Measurements from ENCODE around the gene PCDHGC3.

The PCDHGC3 gene

GRCh38 chr5:141434006-141434405 is 41.8 kb upstream of the PCDHGC3 start:
- Histone ChIP-seq H3K4me3 (replicated peaks; ENCODE audit: low read depth, low read length) (no peak overlapping the region), H3K36me3 (ENCODE audit: control insufficient read depth, insufficient read depth, low read length) (no peaks in the 10 kb centered on the region), H3K27me3 (replicated peaks; ENCODE audit: control insufficient read depth, insufficient read depth, low read length) (no peaks in the 10 kb centered on the region)
- no peak for TF ChIP-seq CTCF (IDR thresholded peaks at IDR 0.05; ENCODE audit: insufficient read depth, low read length, poor library complexity, severe bottlenecking)
- DNase-seq (ENCODE audit: extremely low read depth, insufficient read length), result no peak

GRCh38 chr5:141437221-141437620 is 38.5 kb upstream of the PCDHGC3 start:
- no peak for DNase-seq (ENCODE audit: extremely low read depth, insufficient read length)
- TF ChIP-seq CTCF (IDR thresholded peaks at IDR 0.05; ENCODE audit: insufficient read depth, low read length, poor library complexity, severe bottlenecking), result no peak
- Histone ChIP-seq H3K27me3 (replicated peaks; ENCODE audit: control insufficient read depth, insufficient read depth, low read length) (no peaks in the 10 kb centered on the region), H3K36me3 (ENCODE audit: control insufficient read depth, insufficient read depth, low read length) (no peaks in the 10 kb centered on the region), H3K4me3 (replicated peaks; ENCODE audit: low read depth, low read length) (no peak overlapping the region)

- H3K36me3 ChIP-seq (ENCODE audit: control insufficient read depth, insufficient read depth, low read length), result no peaks in the 10 kb centered on the region
- no peak overlapping the region for H3K4me3 ChIP-seq (replicated peaks; ENCODE audit: low read depth, low read length)
- no peak for TF ChIP-seq CTCF (IDR thresholded peaks at IDR 0.05; ENCODE audit: insufficient read depth, low read length, poor library complexity, severe bottlenecking)
- H3K27me3 ChIP-seq (replicated peaks; ENCODE audit: control insufficient read depth, insufficient read depth, low read length), result no peaks in the 10 kb centered on the region
- no peak for DNase-seq (ENCODE audit: extremely low read depth, insufficient read length)
Observed at GRCh38 chr5:141439411-141440141, 36.2 kb upstream of the PCDHGC3 start.

DNA sequence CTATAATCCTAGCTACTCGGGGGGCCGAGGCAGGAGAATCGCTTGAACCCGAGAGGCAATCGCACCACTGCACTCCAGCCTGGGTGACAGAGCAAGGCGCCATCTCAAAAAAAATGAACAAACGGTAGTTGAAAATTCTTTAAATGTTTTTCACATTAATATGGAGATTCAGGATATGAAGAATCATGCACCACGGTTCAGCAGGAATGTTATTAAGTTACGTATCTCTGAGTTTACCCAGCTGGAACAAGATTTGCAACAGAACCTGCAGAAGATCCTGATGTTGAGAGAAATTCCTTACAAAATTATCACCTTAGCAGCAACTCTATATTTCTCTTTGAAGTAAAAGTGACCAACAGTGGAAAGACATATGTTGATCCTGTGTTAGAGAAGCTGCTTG is 35.4 kb upstream of the PCDHGC3 start:
- TF ChIP-seq CTCF (IDR thresholded peaks at IDR 0.05; ENCODE audit: insufficient read depth, low read length, poor library complexity, severe bottlenecking), result no peak
- DNase-seq (ENCODE audit: extremely low read depth, insufficient read length), result no peak
- no peaks in the 10 kb centered on the region for H3K36me3 ChIP-seq (ENCODE audit: control insufficient read depth, insufficient read depth, low read length)
- H3K27me3 ChIP-seq (replicated peaks; ENCODE audit: control insufficient read depth, insufficient read depth, low read length), result no peaks in the 10 kb centered on the region
- H3K4me3 ChIP-seq (replicated peaks; ENCODE audit: low read depth, low read length), result no peak overlapping the region

GRCh38 chr5:141441571-141442170 is 34.1 kb upstream of the PCDHGC3 start:
- H3K4me3 ChIP-seq (replicated peaks; ENCODE audit: low read depth, low read length), result no peak overlapping the region

More at GRCh38 chr5:141441571-141442170, 34.1 kb upstream of the PCDHGC3 start:
- H3K27me3 ChIP-seq (replicated peaks; ENCODE audit: control insufficient read depth, insufficient read depth, low read length), result no peaks in the 10 kb centered on the region
- no peaks in the 10 kb centered on the region for H3K36me3 ChIP-seq (ENCODE audit: control insufficient read depth, insufficient read depth, low read length)
- no peak for TF ChIP-seq CTCF (IDR thresholded peaks at IDR 0.05; ENCODE audit: insufficient read depth, low read length, poor library complexity, severe bottlenecking)
- DNase-seq (ENCODE audit: extremely low read depth, insufficient read length), result peak; percentile 5
